ENCODE measurements around the gene NENF. TPM values are rescaled to one million over a fixed set of nuclear protein-coding genes. Genes with fewer than 3 reads are reported as not detected.

The NENF gene
- 48.4 and 52.0 TPM in 2 replicates for total RNA-seq

GRCh38 chr1:212432661-212433576 is at the start of gene NENF:
TSS of gene NENF (plus strand) at chr1:212432920. CDS start at chr1:212432944, 24 bp downstream.

GRCh38 chr1:212414328-212415106 is 18.2 kb upstream of the NENF start, which contains the start of gene PACC1:
TSS of gene PACC1 (minus strand) at chr1:212414886. CDS start at chr1:212414757, 129 bp downstream.

Other genes with a start within 250 kb of the NENF start
- 17.3 and 23.5 TPM in 2 replicates for gene PPP2R5A, start 147.5 kb upstream of the NENF start, total RNA-seq
- 6.9 and 7.1 TPM in 2 replicates for gene PACC1, start 18.0 kb upstream of the NENF start, total RNA-seq
- 1.4 and 2.8 TPM in 2 replicates for gene ATF3, start 175.8 kb downstream of the NENF start, total RNA-seq

All from smooth muscle cell of bladder (primary cell).